NCI-H524 treated with DMSO at 0.1 percent for 48 hours (cell line): ENCODE measurements around the gene APEH.

Experiments
- DNase-seq: peaks from one replicate; lab custom pipeline; 2025; lab: John Stamatoyannopoulos, UW

The APEH gene

GRCh38 chr3:49673715-49674496, at the start of gene APEH:
APEH (plus strand) TSS chr3:49674351; CDS start chr3:49674402, 51 bp downstream.
- DNase-seq = no peak

- no peak for DNase-seq
Observed at GRCh38 chr3:49625071-49625470, 49.1 kb upstream of the APEH start.

- DNase-seq = no peak
Observed at GRCh38 chr3:49626101-49626581, 48.0 kb upstream of the APEH start.

- no peak for DNase-seq
Observed at GRCh38 chr3:49626796-49627195, 47.4 kb upstream of the APEH start.

DNA sequence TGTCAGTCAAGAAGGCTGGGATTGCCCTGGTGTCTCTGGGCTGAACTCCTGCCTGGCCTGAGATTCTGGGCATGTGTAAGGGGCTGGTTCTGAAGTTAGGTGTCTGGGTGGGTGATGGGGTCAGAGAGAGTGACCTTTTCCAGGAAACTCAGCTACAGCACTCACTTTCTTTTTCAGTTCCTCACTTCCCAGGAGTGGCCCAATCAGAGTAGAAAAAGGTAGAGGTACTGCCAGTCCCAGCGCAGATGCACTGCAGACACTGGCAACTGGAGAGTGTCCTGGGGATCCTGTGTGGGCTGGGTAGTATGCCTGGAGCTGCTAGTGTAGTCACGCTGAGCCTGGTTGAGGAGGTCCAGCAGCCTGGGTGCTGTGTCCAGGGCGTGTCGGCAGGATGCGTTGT, 46.5 kb upstream of the APEH start:
- no peak for DNase-seq

DNA sequence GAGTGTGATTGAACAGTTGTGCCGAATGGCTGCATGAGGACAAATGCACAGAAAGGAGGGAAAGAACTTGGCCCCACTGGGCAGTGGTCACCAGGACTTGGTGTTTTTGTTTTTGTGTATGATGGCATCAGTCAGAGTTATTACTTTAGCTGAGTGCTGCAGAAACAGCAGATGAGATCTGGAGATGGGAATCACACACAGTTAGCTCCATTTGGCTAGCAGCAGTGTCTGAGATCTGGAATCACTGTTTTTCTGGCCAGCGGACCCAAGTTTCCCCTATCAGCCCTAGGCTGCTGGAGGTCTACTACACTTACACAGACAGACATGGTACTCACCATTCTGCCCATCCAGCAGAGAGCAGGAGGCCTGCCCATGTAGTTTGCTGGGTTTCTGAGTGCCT, 45.9 kb upstream of the APEH start:
- no peak for DNase-seq

- DNase-seq = no peak
Observed at GRCh38 chr3:49629451-49629850, 44.7 kb upstream of the APEH start.

- DNase-seq = no peak
Observed at GRCh38 chr3:49629866-49630265, 44.3 kb upstream of the APEH start.

DNA sequence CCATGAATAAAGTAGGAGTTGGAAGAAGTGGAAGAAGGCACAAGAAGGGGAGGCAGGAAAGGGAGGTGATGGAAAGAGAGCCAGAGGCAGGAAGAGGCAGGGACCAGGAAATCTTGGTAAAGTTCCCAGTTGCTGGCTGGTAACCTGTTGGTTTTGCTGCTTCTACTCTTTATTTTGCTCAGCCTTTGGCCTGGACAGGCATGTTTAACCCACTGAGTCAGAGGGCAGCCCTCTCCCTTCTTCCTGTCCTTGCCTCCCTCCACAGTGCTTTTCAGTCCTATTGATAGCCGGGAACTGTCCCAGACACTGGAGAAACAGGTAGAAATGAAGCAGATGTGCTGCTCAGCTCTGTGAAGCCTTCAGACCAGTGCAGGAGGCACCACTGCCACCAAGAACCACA, 43.4 kb upstream of the APEH start:
- DNase-seq = no peak

DNA sequence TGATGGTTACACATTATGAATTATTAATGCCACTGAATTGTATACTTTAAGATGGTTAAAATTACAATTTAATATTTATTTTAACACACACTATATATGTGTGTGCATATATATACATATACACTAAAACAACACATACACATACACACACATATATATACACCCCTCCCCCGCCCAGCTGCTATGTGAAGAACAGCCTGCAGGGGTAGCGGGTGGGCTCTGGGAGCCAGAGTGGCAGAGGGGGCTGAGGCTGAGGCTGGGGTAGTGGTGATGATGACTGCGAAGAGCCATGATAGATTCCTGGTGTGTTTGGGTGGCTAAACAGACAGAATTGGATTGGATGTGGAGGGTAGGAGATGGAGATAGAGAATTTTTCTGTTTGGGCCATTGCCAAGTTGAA, 39.4 kb upstream of the APEH start:
- DNase-seq = no peak

- DNase-seq = no peak
Observed at GRCh38 chr3:49636883-49637609, 37.1 kb upstream of the APEH start.

GRCh38 chr3:49638445-49638844, 35.7 kb upstream of the APEH start:
- DNase-seq = no peak

GRCh38 chr3:49639551-49639950, 34.6 kb upstream of the APEH start:
- DNase-seq = no peak

DNA sequence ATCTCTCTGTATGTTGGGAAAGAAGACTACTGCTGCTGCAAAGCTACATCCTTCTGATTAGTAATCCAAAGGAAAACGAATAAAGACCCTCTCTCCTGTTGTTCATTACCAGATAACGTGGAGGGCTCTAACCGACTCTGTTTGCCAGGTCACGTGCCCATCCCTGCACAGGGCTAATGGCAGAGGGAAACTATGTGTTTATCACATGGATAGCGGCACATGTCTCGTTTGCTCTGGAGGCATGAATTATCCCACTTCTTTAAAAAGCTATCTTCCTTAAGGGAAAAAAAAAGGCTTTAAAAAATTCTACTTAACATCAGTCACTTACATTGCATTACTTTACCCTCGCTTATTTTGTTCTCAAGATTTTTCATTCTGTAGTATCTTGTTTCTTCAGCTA, 32.9 kb upstream of the APEH start:
- no peak for DNase-seq

- no peak for DNase-seq
Observed at GRCh38 chr3:49641921-49642707, 32.0 kb upstream of the APEH start.

DNA sequence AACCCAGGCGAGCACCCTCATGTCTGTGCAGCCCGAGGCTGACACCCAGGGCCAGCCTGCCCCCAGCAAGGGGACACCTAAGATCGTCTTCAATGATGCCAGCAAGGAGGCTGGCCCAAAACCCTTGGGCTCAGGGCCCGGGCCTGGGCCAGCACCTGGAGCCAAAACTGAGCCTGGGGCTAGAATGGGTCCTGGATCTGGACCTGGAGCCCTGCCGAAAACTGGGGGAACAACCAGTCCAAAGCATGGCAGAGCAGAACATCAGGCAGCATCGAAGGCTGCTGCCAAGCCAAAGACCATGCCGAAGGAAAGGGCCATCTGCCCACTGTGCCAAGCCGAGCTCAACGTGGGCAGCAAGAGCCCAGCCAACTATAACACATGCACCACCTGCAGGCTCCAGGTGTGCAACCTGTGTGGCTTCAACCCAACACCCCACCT, 31.4 kb upstream of the APEH start:
- no peak for DNase-seq

DNA sequence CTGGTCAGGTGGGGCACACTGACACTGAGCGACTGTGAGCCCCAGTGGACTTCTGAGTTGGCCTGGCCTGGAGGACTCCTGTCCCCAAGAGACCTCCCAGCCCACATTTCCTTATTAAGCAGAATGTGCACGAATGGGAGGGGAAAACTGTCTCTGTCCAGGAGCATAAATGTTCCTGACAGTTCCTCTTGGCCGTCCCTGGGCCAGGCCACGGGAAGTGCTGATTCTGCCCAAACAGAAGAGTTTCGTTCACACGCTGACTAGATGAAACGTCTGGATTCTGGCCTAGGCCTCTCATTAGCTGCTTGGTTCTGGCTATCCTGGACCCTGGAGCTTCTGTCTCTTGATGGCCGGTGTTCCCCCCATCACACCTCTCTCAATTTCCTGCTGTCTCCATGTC, 29.5 kb upstream of the APEH start:
- no peak for DNase-seq

DNA sequence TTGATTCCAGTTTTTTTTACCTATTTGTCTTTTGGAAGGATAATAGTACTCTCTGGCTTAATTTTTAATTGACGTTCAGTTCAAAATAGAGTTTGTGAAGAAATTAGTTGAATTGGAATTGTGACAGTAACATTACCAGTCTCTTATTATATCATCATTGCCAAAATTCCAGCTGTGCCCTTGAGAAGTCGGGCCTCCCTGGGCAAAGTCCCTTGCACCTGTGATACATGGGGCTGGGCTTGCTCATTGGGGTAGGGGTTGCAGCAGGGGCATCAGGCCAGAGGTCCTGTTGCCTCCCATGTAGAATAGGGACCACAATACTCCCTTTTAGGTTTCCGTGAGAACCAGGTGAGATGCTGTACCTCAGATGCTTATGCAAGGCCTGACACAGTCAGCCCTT, 27.9 kb upstream of the APEH start:
- DNase-seq = no peak

GRCh38 chr3:49647741-49648140, 26.4 kb upstream of the APEH start:
- DNase-seq = no peak

- DNase-seq = no peak
Observed at GRCh38 chr3:49648354-49649019, 25.7 kb upstream of the APEH start.

- no peak for DNase-seq
Observed at GRCh38 chr3:49649576-49649975, 24.6 kb upstream of the APEH start.

DNA sequence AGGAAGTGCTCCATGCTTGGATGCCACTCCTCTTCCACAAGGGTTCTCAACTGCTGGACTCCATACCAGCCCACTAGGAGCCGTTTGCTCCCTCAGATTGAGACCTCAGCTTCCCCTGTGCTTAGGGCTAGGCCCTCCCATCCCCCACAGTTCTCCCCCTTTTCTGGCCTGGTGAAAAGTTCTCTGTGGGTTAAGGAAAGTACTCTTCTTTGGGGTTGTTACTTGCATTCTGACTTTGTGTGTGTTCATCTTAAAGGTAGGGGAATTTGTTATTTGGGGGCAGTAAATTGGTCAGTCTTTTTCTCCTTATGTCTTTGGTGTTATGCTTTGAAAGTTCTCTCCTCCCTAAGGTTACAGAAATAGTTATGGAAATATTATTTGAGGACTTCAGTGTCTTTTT, 24.0 kb upstream of the APEH start:
- DNase-seq = no peak
